Epithelial cell of proximal tubule (primary cell): Measurements from ENCODE around the gene RANBP2. TPM values are rescaled to one million over a fixed set of nuclear protein-coding genes. Genes with fewer than 3 reads are reported as not detected.

Experiments
- DNase-seq: peaks from one replicate; pipeline ENCODE4 v3.0.0-alpha.2; 2011; ENCODE audit warnings: low read depth
- H3K4me3 ChIP-seq: 2 replicates; pipeline ENCODE4 v1.5.1; 2011; ENCODE audit warnings: low read depth, mild to moderate bottlenecking, low read length
- CTCF ChIP-seq: conservative IDR thresholded peaks from 2 replicates; pipeline ENCODE4 v1.5.1; 2012; ENCODE audit warnings: low read depth, mild to moderate bottlenecking, low read length
- total RNA-seq: library from RNA; depleted of rRNA; stranded (reverse); fragments of >200 nt; gene quantifications from 2 replicates; pipeline ENCODE4 v1.2.3, GENCODE V29; 2015

Gene RANBP2
- total RNA-seq, 1 donor from 2014 or later, result 41.0 TPM

- no peak for DNase-seq
- no peak for TF ChIP-seq CTCF
- no peak overlapping the region for H3K4me3 ChIP-seq
These were observed 86.5 kb downstream of the RANBP2 start for GRCh38 chr2:108805782-108806181.

GRCh38 chr2:108806371-108807113 lies 87.3 kb downstream of the RANBP2 start:
- TF ChIP-seq CTCF, result no peak
- no peak overlapping the region for H3K4me3 ChIP-seq

GRCh38 chr2:108809936-108810335 lies 90.7 kb downstream of the RANBP2 start:
- DNase-seq, result no peak
- TF ChIP-seq CTCF, result no peak
- no peak overlapping the region for H3K4me3 ChIP-seq

More at GRCh38 chr2:108806371-108807113, 87.3 kb downstream of the RANBP2 start:
- no peak for DNase-seq

GRCh38 chr2:108810993-108811957 lies 92.0 kb downstream of the RANBP2 start:
- no peak for DNase-seq
- TF ChIP-seq CTCF, result no peak
- H3K4me3 ChIP-seq, result no peak overlapping the region

- no peak overlapping the region for H3K4me3 ChIP-seq
- DNase-seq, result no peak
- TF ChIP-seq CTCF, result no peak
These were observed 94.5 kb downstream of the RANBP2 start for GRCh38 chr2:108813732-108814131.

- no peak for TF ChIP-seq CTCF
- H3K4me3 ChIP-seq, result no peak overlapping the region
- no peak for DNase-seq
These were observed 101.2 kb downstream of the RANBP2 start for GRCh38 chr2:108820482-108820881.
